ENCODE measurements around the gene DNAJB2. TPM values are rescaled to one million over a fixed set of nuclear protein-coding genes. Genes with fewer than 3 reads are reported as not detected.

The DNAJB2 gene
- total and polyA plus RNA-seq, 2 of the 8 experiments (the other 6 are each of a cell fraction or from before 2014, with no cell fraction given) = 21.0 to 26.3 TPM

- Histone ChIP-seq H4K91ac (replicated peaks; ENCODE audit: insufficient read length, low read length) (no peak overlapping the region), H4K5ac (ENCODE audit: insufficient read length, low read depth, low read length) (no peak overlapping the region), H3K9me3 (ENCODE audit: insufficient read depth in 2 of 2, low read depth in 1 of 2, low read length in 1 of 2) (no peaks in the 10 kb centered on the region), H3K14ac (ENCODE audit: insufficient read length) (no peak overlapping the region), H3K4me2 (ENCODE audit: insufficient read depth in 1 of 2, low read depth in 2 of 2, low read length in 2 of 2) (no peak overlapping the region), H2BK15ac (ENCODE audit: low read length) (no peak overlapping the region), H3K9ac (replicated peaks in 1 of 4; ENCODE audit: extremely low read depth in 1 of 4, low read depth in 3 of 4, low read length in 3 of 4) (no peak overlapping the region), H3K56ac (replicated peaks; ENCODE audit: insufficient read length, low read depth, low read length) (no peak overlapping the region), H3K18ac (ENCODE audit: extremely low read depth, low read length) (no peak overlapping the region), H3K79me2 (ENCODE audit: control insufficient read depth in 1 of 2, insufficient read depth in 2 of 2, low read length in 2 of 2) (peaks cover 0 to 5% of the 10 kb centered on the region in 2 experiments; a peak in 1 of 4 replicates), H3K4me3 (ENCODE audit: extremely low read depth in 1 of 4, insufficient read depth in 2 of 4, low read depth in 3 of 4, low read length in 4 of 4) (no peak overlapping the region), H3K27ac (ENCODE audit: low read depth, low read length) (no peak overlapping the region), H2BK20ac (ENCODE audit: low read length) (no peak overlapping the region), H2BK12ac (ENCODE audit: low read depth, low read length) (no peak overlapping the region), H3K23ac (ENCODE audit: insufficient read length) (no peak overlapping the region), H2BK120ac (replicated peaks; ENCODE audit: low read depth, low read length) (no peak overlapping the region), H2AFZ (ENCODE audit: low read length) (no peak overlapping the region), H4K20me1 (replicated peaks in 1 of 2; ENCODE audit: control insufficient read depth in 1 of 2, insufficient read depth in 2 of 2, low read length in 2 of 2) (no peaks in the 10 kb centered on the region), H4K8ac (ENCODE audit: extremely low read depth, insufficient read depth, low read length) (no peak overlapping the region; the same call in 1 of the 2 replicates), H3K27me3 (replicated peaks in 1 of 4; ENCODE audit: control insufficient read depth in 3 of 4, extremely low read depth in 1 of 4, insufficient read depth in 3 of 4, low read length in 3 of 4) (peaks cover 0 to 13% (median 6%) of the 10 kb centered on the region in 4 experiments; a peak in 5 of 7 replicates), H3K23me2 (ENCODE audit: low read depth, low read length) (peaks cover 13% of the 10 kb centered on the region), H3K79me1 (ENCODE audit: low read depth, low read length) (peaks cover 8% of the 10 kb centered on the region; the same call in 1 of the 2 replicates), H2BK5ac (ENCODE audit: low read depth, low read length) (no peak overlapping the region), H3K36me3 (ENCODE audit: control insufficient read depth in 2 of 4, insufficient read depth in 4 of 4, low read length in 3 of 4) (peaks cover 0 to 9% (median 5%) of the 10 kb centered on the region in 4 experiments; a peak in 5 of 8 replicates), H2AK5ac (ENCODE audit: low read depth, low read length) (no peak overlapping the region), H3K4me1 (replicated peaks in 1 of 4; ENCODE audit: control insufficient read depth in 3 of 4, insufficient read depth in 4 of 4, low read length in 3 of 4) (peaks cover 5 to 14% (median 12%) of the 10 kb centered on the region in 4 experiments), H3K4ac (replicated peaks; ENCODE audit: insufficient read length, low read depth, low read length) (no peak overlapping the region)
- FAIRE-seq = no peak
- no peak for DNase-seq (ENCODE audit: low read depth in 1 of 2, low spot score in 2 of 2)
- TF ChIP-seq RAD21 (IDR thresholded peaks at IDR 0.05 in 1 of 2, conservative IDR thresholded peaks at IDR 0.05 in 1 of 2; ENCODE audit: low read depth in 2 of 2, low read length in 2 of 2) (peak; percentile 18 to 24; a peak in 2 of 4 replicates), TEAD4 (IDR thresholded peaks at IDR 0.05; ENCODE audit: low read depth, low read length) (peak; percentile 50; the same call in 1 of the 2 replicates), CTCF (IDR thresholded peaks at IDR 0.05; ENCODE audit: control extremely low read depth in 1 of 3, insufficient read depth in 1 of 3, low read depth in 1 of 3, low read length in 3 of 3) (peak in 2 of 3 experiments; percentile 30 to 31; a peak in 2 of 4 replicates), SRF (IDR thresholded peaks at IDR 0.05; ENCODE audit: low read depth, low read length) (no peak)
- 89% methylated on average over 17 of the region's 17 CpGs; no CpG with 5 or more reads in 1 of the 2 experiments for WGBS, 2 experiments (ENCODE audit: extremely low coverage in 1 of 2, insufficient coverage in 1 of 2, insufficient read length in 1 of 2, insufficient replicate concordance in 2 of 2, low coverage in 1 of 2, low lambda C conversion rate in 2 of 2, missing lambda C conversion rate in 1 of 2)
- ChIA-PET CTCF (ENCODE audit: partially characterized antibody) (interaction anchor here (0.6 to 6.6 kb wide), 15 partner anchors 9 to 135 kb away, joined by 3 to 118 read pairs (median 4); partner anchors contain the start of genes ABCB6 and DNAJB2), POLR2A (ENCODE audit: partially characterized antibody) (interaction anchor here (0.9 to 14.9 kb wide), 7 partner anchors 17 to 270 kb away, joined by 3 to 190 read pairs (median 4); partner anchors contain the start of genes ABCB6, ANKZF1 and ATG9A)
Observed at GRCh38 chr2:219247678-219248642, 31.2 kb upstream of the DNAJB2 start.

All from H1 (cell line).